Smooth muscle cell (in vitro differentiated cells): Measurements from ENCODE around the gene GRHPR. TPM values are rescaled to one million over a fixed set of nuclear protein-coding genes. Genes with fewer than 3 reads are reported as not detected.

Experiments
- DNase-seq: peaks from one replicate; lab custom pipeline; 2025; ENCODE audit not compliant: unreplicated experiment; lab: John Stamatoyannopoulos, UW
- H2AFZ ChIP-seq: fragments of 200-600 bp; sonication (generic); 2 replicates; pipeline ENCODE4 v1.6.0; 2016; ENCODE audit warnings: antibody characterized with exemption, low read depth, mild to moderate bottlenecking
- H3F3A ChIP-seq: fragments of 200-600 bp; sonication (generic); 2 replicates; pipeline ENCODE4 v1.6.0; 2017; ENCODE audit warnings: antibody characterized with exemption, low read depth
- H3K27ac ChIP-seq: fragments of 200-600 bp; sonication (generic); 2 replicates; pipeline ENCODE4 v1.5.1; 2016; ENCODE audit warnings: low read depth, mild to moderate bottlenecking
- H3K27me3 ChIP-seq: fragments of 200-600 bp; sonication (generic); 2 replicates; pipeline ENCODE4 v1.6.1; 2016; ENCODE audit warnings: low read depth, mild to moderate bottlenecking
- H3K36me3 ChIP-seq: fragments of 200-600 bp; sonication (generic); 2 replicates; pipeline ENCODE4 v1.5.1; 2016; ENCODE audit warnings: low read depth
- H3K4me1 ChIP-seq: fragments of 200-600 bp; sonication (generic); 2 replicates; pipeline ENCODE4 v1.5.1; 2016; ENCODE audit warnings: low read depth
- H3K4me2 ChIP-seq: fragments of 200-600 bp; sonication (generic); 2 replicates; pipeline ENCODE4 v1.6.0; 2016; ENCODE audit warnings: mild to moderate bottlenecking
- H3K4me3 ChIP-seq: fragments of 200-600 bp; sonication (generic); 2 replicates; pipeline ENCODE4 v1.5.1; 2016; ENCODE audit warnings: mild to moderate bottlenecking
- H3K79me2 ChIP-seq: fragments of 200-600 bp; sonication (generic); 2 replicates; pipeline ENCODE4 v1.6.0; 2016; ENCODE audit warnings: low read depth, mild to moderate bottlenecking
- H3K9ac ChIP-seq: fragments of 200-600 bp; sonication (generic); 2 replicates; pipeline ENCODE4 v1.6.0; 2016; ENCODE audit warnings: low read depth
- H3K9me3 ChIP-seq: fragments of 200-600 bp; sonication (generic); replicated peaks from 2 replicates; pipeline ENCODE4 v1.5.1; 2016; ENCODE audit warnings: low read depth
- H4K20me1 ChIP-seq: fragments of 200-600 bp; sonication (generic); 2 replicates; pipeline ENCODE4 v1.6.0; 2016; ENCODE audit warnings: low read depth
- WGBS: methylation state at CpG from one replicate; pipeline ENCODE4 v1.1.7; 2016; ENCODE audit warnings: low lambda C conversion rate; 5-methylcytosine and 5-hydroxymethylcytosine counted together
- polyA plus RNA-seq: library from polyadenylated mRNA; unstranded; fragments of >200 nt; fragmentation: Nextera tagmentation; extraction: Ambion mirVana; gene quantifications from 2 replicates; pipeline ENCODE4 v1.2.1, GENCODE V29; 2016
- total RNA-seq: library from RNA; depleted of rRNA; stranded (reverse); fragments of >200 nt; gene quantifications from 2 replicates; pipeline ENCODE4 v1.2.3, GENCODE V29; 2014
- TF ChIP-seq, protein P1 (sequence below): fragments of 200-600 bp; sonication (generic); IDR thresholded peaks from 2 replicates; pipeline ENCODE4 v1.5.1; 2017; ENCODE audit warnings: borderline replicate concordance, mild to moderate bottlenecking, antibody characterized with exemption; ENCODE audit not compliant: insufficient read depth, poor library complexity, severe bottlenecking

The GRHPR gene
- total and polyA plus RNA-seq, 2 experiments from 2014 or later, result 89.3 to 128 TPM

GRCh38 chr9:37437010-37437409 lies 14.5 kb downstream of the GRHPR start:
- no peak for DNase-seq
- no peaks in the 10 kb centered on the region for H3K9me3 ChIP-seq
- WGBS, result 98% methylated on average over 6 of the region's 6 CpGs
- no peak overlapping the region for H3K27ac ChIP-seq
- no peak overlapping the region for H3K4me2 ChIP-seq
- peaks cover 10% of the 10 kb centered on the region for H3K36me3 ChIP-seq
- H3K4me3 ChIP-seq, result no peak overlapping the region
- no peak overlapping the region for H3K9ac ChIP-seq
- H3K79me2 ChIP-seq, result peaks cover 12% of the 10 kb centered on the region
- no peaks in the 10 kb centered on the region for H3K27me3 ChIP-seq
- peaks cover 7% of the 10 kb centered on the region for H3F3A ChIP-seq
- peaks cover 16% of the 10 kb centered on the region for H3K4me1 ChIP-seq
- peaks cover 75% of the 10 kb centered on the region for H4K20me1 ChIP-seq
- TF ChIP-seq, protein P1, sequence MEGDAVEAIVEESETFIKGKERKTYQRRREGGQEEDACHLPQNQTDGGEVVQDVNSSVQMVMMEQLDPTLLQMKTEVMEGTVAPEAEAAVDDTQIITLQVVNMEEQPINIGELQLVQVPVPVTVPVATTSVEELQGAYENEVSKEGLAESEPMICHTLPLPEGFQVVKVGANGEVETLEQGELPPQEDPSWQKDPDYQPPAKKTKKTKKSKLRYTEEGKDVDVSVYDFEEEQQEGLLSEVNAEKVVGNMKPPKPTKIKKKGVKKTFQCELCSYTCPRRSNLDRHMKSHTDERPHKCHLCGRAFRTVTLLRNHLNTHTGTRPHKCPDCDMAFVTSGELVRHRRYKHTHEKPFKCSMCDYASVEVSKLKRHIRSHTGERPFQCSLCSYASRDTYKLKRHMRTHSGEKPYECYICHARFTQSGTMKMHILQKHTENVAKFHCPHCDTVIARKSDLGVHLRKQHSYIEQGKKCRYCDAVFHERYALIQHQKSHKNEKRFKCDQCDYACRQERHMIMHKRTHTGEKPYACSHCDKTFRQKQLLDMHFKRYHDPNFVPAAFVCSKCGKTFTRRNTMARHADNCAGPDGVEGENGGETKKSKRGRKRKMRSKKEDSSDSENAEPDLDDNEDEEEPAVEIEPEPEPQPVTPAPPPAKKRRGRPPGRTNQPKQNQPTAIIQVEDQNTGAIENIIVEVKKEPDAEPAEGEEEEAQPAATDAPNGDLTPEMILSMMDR, result no peak
- H2AFZ ChIP-seq, result no peak overlapping the region

DNA sequence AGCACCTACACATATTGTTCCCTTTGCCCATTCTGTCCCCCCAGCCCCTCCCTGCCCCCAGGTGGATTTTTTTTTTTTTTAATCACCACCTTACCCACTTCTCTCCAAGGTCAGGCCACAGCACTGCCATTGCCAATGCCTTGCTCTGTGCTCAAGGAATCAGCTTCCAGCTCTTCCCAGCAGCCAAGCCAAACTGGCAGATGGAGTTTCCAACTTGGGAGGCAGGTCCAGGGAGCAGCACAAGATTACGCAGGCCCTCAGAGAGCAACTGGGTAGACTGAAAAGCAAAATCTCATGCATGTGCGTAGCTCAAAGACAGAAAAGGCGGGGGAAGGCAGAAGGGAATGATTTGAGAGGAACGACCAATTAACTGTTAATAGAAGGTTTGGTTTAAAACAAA lies 15.1 kb downstream of the GRHPR start:
- H3K4me1 ChIP-seq, result peaks cover 16% of the 10 kb centered on the region
- peaks cover 12% of the 10 kb centered on the region for H3K79me2 ChIP-seq
- H3K4me3 ChIP-seq, result no peak overlapping the region
- TF ChIP-seq, protein P1, result no peak
- H3K9me3 ChIP-seq, result no peaks in the 10 kb centered on the region
- no peak overlapping the region for H3K27ac ChIP-seq
- H3F3A ChIP-seq, result peaks cover 7% of the 10 kb centered on the region
- H4K20me1 ChIP-seq, result peaks cover 81% of the 10 kb centered on the region
- H3K9ac ChIP-seq, result no peak overlapping the region
- 92% methylated on average over 4 of the region's 4 CpGs for WGBS
- H2AFZ ChIP-seq, result no peak overlapping the region
- no peak overlapping the region for H3K4me2 ChIP-seq
- H3K27me3 ChIP-seq, result no peaks in the 10 kb centered on the region
- DNase-seq, result no peak
- H3K36me3 ChIP-seq, result peaks cover 10% of the 10 kb centered on the region

DNA sequence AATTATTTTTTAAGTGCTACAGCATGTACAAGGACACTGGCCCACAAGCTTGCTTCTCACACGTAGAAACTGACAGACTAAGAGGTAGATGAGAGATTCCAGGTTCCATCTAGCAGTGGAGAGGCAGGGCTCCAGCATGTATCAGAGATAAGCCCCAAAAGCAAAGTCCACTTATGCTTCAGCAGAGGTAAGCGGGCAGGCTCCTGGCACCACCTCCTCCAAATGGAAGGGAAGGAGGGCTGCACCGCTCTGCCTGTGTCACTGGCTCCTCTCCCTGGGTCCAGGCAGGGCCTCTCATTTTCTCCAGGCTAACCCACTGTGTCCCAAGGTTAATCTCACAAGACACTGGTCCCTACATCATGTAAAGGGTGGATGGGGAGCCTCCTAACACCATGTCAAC lies 15.9 kb downstream of the GRHPR start:
- no peaks in the 10 kb centered on the region for H3K27me3 ChIP-seq
- peaks cover 88% of the 10 kb centered on the region for H4K20me1 ChIP-seq
- H3F3A ChIP-seq, result peaks cover 7% of the 10 kb centered on the region

More for the DNA sequence above, 15.9 kb downstream of the GRHPR start:
- no peak overlapping the region for H3K27ac ChIP-seq
- peaks cover 14% of the 10 kb centered on the region for H3K4me1 ChIP-seq
- H3K4me2 ChIP-seq, result no peak overlapping the region
- H3K9me3 ChIP-seq, result no peaks in the 10 kb centered on the region
- WGBS, result 99% methylated on average over 3 of the region's 3 CpGs
- no peak for DNase-seq
- TF ChIP-seq, protein P1, result no peak
- no peak overlapping the region for H3K9ac ChIP-seq
- no peak overlapping the region for H3K4me3 ChIP-seq
- no peak overlapping the region for H2AFZ ChIP-seq
- H3K36me3 ChIP-seq, result peaks cover 10% of the 10 kb centered on the region
- peaks cover 16% of the 10 kb centered on the region for H3K79me2 ChIP-seq
